ENCODE measurements around the gene AMT.

GRCh38 chr3:49377483-49377882 is 44.8 kb downstream of the AMT start:
- TF ChIP-seq CTCF (IDR thresholded peaks at IDR 0.05) = no peak
- no peak for TF ChIP-seq POLR2A (IDR thresholded peaks at IDR 0.05)

Measured in lower leg skin (tissue), 3 donors.